HG03095 (cell line): Measurements from ENCODE around the gene RMI1.
"Not testable (repeated sequence)": the region's sequence is repeated elsewhere in the genome, so short reads cannot be mapped to it uniquely, and the experiment has no call there.

Experiments used
- ATAC-seq: cut with Tn5 transposase; IDR thresholded peaks from one replicate; pipeline ENCODE4 v1.9.1; 2021; ENCODE audit warnings: moderate library complexity; ENCODE audit not compliant: unreplicated experiment

Gene RMI1

GRCh38 chr9:83980395-83981125 lies at the start of gene RMI1:
RMI1 (plus strand) TSS chr9:83980805; CDS start chr9:84000987, 20,182 bp downstream.
- peak; percentile 65 for ATAC-seq

- no peak for ATAC-seq
These were observed 49.7 kb upstream of the RMI1 start for GRCh38 chr9:83930881-83931280.

- no peak for ATAC-seq
These were observed 48.6 kb upstream of the RMI1 start for GRCh38 chr9:83932011-83932410.

- ATAC-seq = no peak
These were observed 47.8 kb upstream of the RMI1 start for GRCh38 chr9:83932851-83933250.

- no peak for ATAC-seq
These were observed 46.8 kb upstream of the RMI1 start for GRCh38 chr9:83933790-83934189.

GRCh38 chr9:83934569-83935275 lies 45.9 kb upstream of the RMI1 start:
- no peak for ATAC-seq

- no peak for ATAC-seq
These were observed 45.2 kb upstream of the RMI1 start for GRCh38 chr9:83935276-83935935.

- ATAC-seq = no peak
These were observed 44.1 kb upstream of the RMI1 start for GRCh38 chr9:83936523-83936922.

GRCh38 chr9:83937861-83938455 lies 42.6 kb upstream of the RMI1 start:
- peak; percentile 66 for ATAC-seq

- ATAC-seq = no peak
These were observed 39.9 kb upstream of the RMI1 start for GRCh38 chr9:83940590-83941303.

GRCh38 chr9:83948096-83948495 lies 32.5 kb upstream of the RMI1 start:
- not testable (repeated sequence) for ATAC-seq

- ATAC-seq = peak; percentile 54
These were observed 24.5 kb upstream of the RMI1 start for GRCh38 chr9:83956086-83956435.

- peak; percentile 83 for ATAC-seq
These were observed 24.0 kb upstream of the RMI1 start for GRCh38 chr9:83956436-83957247.

GRCh38 chr9:83957248-83957513 lies 23.4 kb upstream of the RMI1 start:
- ATAC-seq = no peak

- no peak for ATAC-seq
These were observed 21.5 kb upstream of the RMI1 start for GRCh38 chr9:83959061-83959460.

GRCh38 chr9:83960991-83961390 lies 19.6 kb upstream of the RMI1 start:
- ATAC-seq = no peak

GRCh38 chr9:83962165-83962564 lies 18.4 kb upstream of the RMI1 start:
- no peak for ATAC-seq

- no peak for ATAC-seq
These were observed 15.6 kb upstream of the RMI1 start for GRCh38 chr9:83964973-83965349.

- ATAC-seq = no peak
These were observed 15.0 kb upstream of the RMI1 start for GRCh38 chr9:83965350-83966208.

GRCh38 chr9:83966209-83966582 lies 14.4 kb upstream of the RMI1 start:
- no peak for ATAC-seq
